Spleen (tissue), 11 donors: Measurements from ENCODE around the gene GMEB1. TPM values are rescaled to one million over a fixed set of nuclear protein-coding genes. Genes with fewer than 3 reads are reported as not detected.
A peak's percentile ranks its signal among the peaks of the same experiment; 100 is the strongest.

Experiments used
- DNase-seq: peaks from one replicate; pipeline ENCODE4 v3.0.0-alpha.2; 2020
- H3K27ac ChIP-seq, 8 donors: fragments of 200-600 bp; sonication (generic) in 7 of 8; 1 replicate in 4 of 8; 2 replicates in 4 of 8; pipeline versions ENCODE4 v1.5.0 to v1.8.0; 2016 to 2021; ENCODE audit warnings: inconsistent platforms in 4 of 8, mild to moderate bottlenecking in 4 of 8, moderate library complexity in 1 of 8
- H3K27me3 ChIP-seq, 7 donors: fragments of 200-600 bp; sonication (generic) in 6 of 7; replicated peaks in 1 of 7; 1 replicate in 4 of 7; 2 replicates in 3 of 7; pipeline versions ENCODE4 v1.5.0 to v1.8.0; 2016 to 2021; ENCODE audit warnings: inconsistent platforms in 3 of 7, mild to moderate bottlenecking in 1 of 7
- H3K36me3 ChIP-seq, 6 donors: fragments of 200-600 bp; sonication (generic) in 5 of 6; 1 replicate in 4 of 6; 2 replicates in 2 of 6; pipeline versions ENCODE4 v1.5.0 to v1.8.0; 2016 to 2021; ENCODE audit warnings: inconsistent platforms in 2 of 6
- H3K4me1 ChIP-seq, 6 donors: fragments of 200-600 bp; sonication (generic) in 5 of 6; 1 replicate in 3 of 6; 2 replicates in 3 of 6; pipeline versions ENCODE4 v1.5.0 to v1.8.0; 2016 to 2021; ENCODE audit warnings: inconsistent platforms in 3 of 6
- H3K4me3 ChIP-seq, 8 donors: fragments of 200-600 bp; sonication (generic) in 7 of 8; 1 replicate in 4 of 8; 2 replicates in 4 of 8; pipeline versions ENCODE4 v1.5.0 to v1.8.0; 2016 to 2021; ENCODE audit warnings: inconsistent platforms in 4 of 8, mild to moderate bottlenecking in 4 of 8, moderate library complexity in 2 of 8
- H3K9me3 ChIP-seq, 8 donors: fragments of 200-600 bp; sonication (generic) in 7 of 8; 1 replicate in 4 of 8; 2 replicates in 4 of 8; pipeline versions ENCODE4 v1.5.0 to v1.8.0; 2016 to 2021; ENCODE audit warnings: inconsistent platforms in 4 of 8
- CTCF ChIP-seq, 11 experiments: fragments of 200-600 bp in 7 of 11; fragments of 450-650 bp in 4 of 11; sonication (generic) in 4 of 11; IDR thresholded peaks in 8 of 11; conservative IDR thresholded peaks in 3 of 11; 1 replicate in 7 of 11; 2 replicates in 4 of 11; pipeline versions ENCODE4 v1.4.0 to v1.8.0; 2016 to 2021; ENCODE audit warnings: antibody characterized with exemption in 11 of 11, inconsistent platforms in 4 of 11, mild to moderate bottlenecking in 1 of 11
- POLR2A ChIP-seq, 3 donors: fragments of 450-650 bp; IDR thresholded peaks; one replicate each; pipeline ENCODE4 v1.5.1; 2017; ENCODE audit warnings: antibody characterized with exemption in 3 of 3, mild to moderate bottlenecking in 1 of 3
- POLR2AphosphoS5 ChIP-seq, 3 donors: sonication (generic); formaldehyde crosslinking; IDR thresholded peaks; one replicate each; pipeline ENCODE4 v1.5.1; 2017; ENCODE audit warnings: antibody characterized with exemption in 3 of 3
- WGBS, 5 donors: extraction: QIAGEN DNeasy Blood & Tissue Kit in 3 of 5; methylation state at CpG; one replicate each; pipeline versions ENCODE4 v1.1.5 to v1.1.7; 2013 to 2018; 5-methylcytosine and 5-hydroxymethylcytosine counted together
- intact Hi-C: fragments of 100-400 bp; cut with DNase I; formaldehyde crosslinking; loops from one replicate; pipeline ENCODE4 v1.15.0; 2023; ENCODE audit warnings: low total_unique reads
- polyA plus RNA-seq, 3 donors: library from polyadenylated mRNA; stranded (reverse); fragments of 200-250 nt; gene quantifications; one replicate each; pipeline ENCODE4 v1.2.1, GENCODE V29; 2013
- total RNA-seq, 7 donors: library from RNA; depleted of rRNA in 3 of 7; stranded (reverse); fragments of >200 nt in 3 of 7; fragmentation: NEBNext Ultra II Directional in 4 of 7; extraction: Animal tissue kit (Norgen Biotek cat#: 25700) in 4 of 7; gene quantifications; one replicate each; pipeline versions ENCODE4 v1.1.0 to v1.2.1, GENCODE V29; 2016 to 2021
- donor health status: healthy with polysubstance abuse.
- donor health status: DM: no; HTN: no; CAD: no; lungs with moderate emphysema.
- donor health status: DM: no; HTN: no; CAD: no.
- donor health status: Bipolar disorder and iron deficiency.
- donor health status: healthy.
- donor health status: DM: no; HTN: no; CAD: no.
- donor health status: DM: yes; HTN: yes; CAD: no.

Gene GMEB1
- total and polyA plus RNA-seq, 10 donors = 3.6 to 20.6 (median 16.4) TPM

- Histone ChIP-seq H3K4me1 (peaks cover 43 to 97% (median 78%) of the 10 kb centered on the region in 6 donors), H3K27me3 (no peaks in the 10 kb centered on the region), H3K36me3 (peaks cover 0 to 92% (median 4%) of the 10 kb centered on the region in 6 donors), H3K9me3 (no peaks in the 10 kb centered on the region), H3K27ac (peak overlapping the region in 1 of 8 donors; percentile 7), H3K4me3 (no peak overlapping the region)
- TF ChIP-seq POLR2A (IDR thresholded peaks at IDR 0.05) (no peak), CTCF (IDR thresholded peaks at IDR 0.05 in 8 of 11, conservative IDR thresholded peaks at IDR 0.05 in 3 of 11) (no peak), POLR2AphosphoS5 (IDR thresholded peaks at IDR 0.05) (no peak)
- intact Hi-C loops = no loop called here
- no peak for DNase-seq
- 81 to 94% (median 87%) methylated on average over 1 of the region's 1 CpG for WGBS, 5 donors
These were observed 87.1 kb downstream of the GMEB1 start for GRCh38 chr1:28755701-28756100.

- Histone ChIP-seq H3K36me3 (peaks cover 0 to 95% (median 9%) of the 10 kb centered on the region in 6 donors), H3K27me3 (no peaks in the 10 kb centered on the region), H3K9me3 (no peaks in the 10 kb centered on the region), H3K27ac (no peak overlapping the region), H3K4me3 (no peak overlapping the region), H3K4me1 (peaks cover 32 to 97% (median 70%) of the 10 kb centered on the region in 6 donors)
- no peak for DNase-seq
- peak in 1 of 11 experiments; percentile 7 for TF ChIP-seq CTCF (IDR thresholded peaks at IDR 0.05 in 8 of 11, conservative IDR thresholded peaks at IDR 0.05 in 3 of 11)
- no peak for TF ChIP-seq POLR2AphosphoS5 (IDR thresholded peaks at IDR 0.05)
- WGBS, 5 donors = 53 to 59% (median 57%) methylated on average over 5 of the region's 5 CpGs
- intact Hi-C loops = no loop called here
These were observed 88.3 kb downstream of the GMEB1 start for GRCh38 chr1:28756846-28757245.

- TF ChIP-seq POLR2AphosphoS5 (IDR thresholded peaks at IDR 0.05) = no peak
- Histone ChIP-seq H3K9me3 (no peaks in the 10 kb centered on the region), H3K4me3 (no peak overlapping the region), H3K27ac (no peak overlapping the region), H3K4me1 (peaks cover 25 to 96% (median 65%) of the 10 kb centered on the region in 6 donors), H3K36me3 (peaks cover 0 to 92% (median 7%) of the 10 kb centered on the region in 6 donors), H3K27me3 (no peaks in the 10 kb centered on the region)
- intact Hi-C loops = no loop called here
- 82 to 88% (median 86%) methylated on average over 4 of the region's 4 CpGs for WGBS, 5 donors
- DNase-seq = no peak
These were observed 89.8 kb downstream of the GMEB1 start for GRCh38 chr1:28758420-28758819.

- intact Hi-C loops = no loop called here
- TF ChIP-seq POLR2A (IDR thresholded peaks at IDR 0.05) (no peak), CTCF (IDR thresholded peaks at IDR 0.05 in 8 of 11, conservative IDR thresholded peaks at IDR 0.05 in 3 of 11) (no peak), POLR2AphosphoS5 (IDR thresholded peaks at IDR 0.05) (no peak)
- whole genome bisulfite sequencing, 5 donors = 94 to 99% (median 98%) methylated on average over 3 of the region's 3 CpGs
These were observed 90.7 kb downstream of the GMEB1 start for GRCh38 chr1:28759257-28759656.

GRCh38 chr1:28761189-28761588 is 92.6 kb downstream of the GMEB1 start:
- H3K9me3 ChIP-seq = no peaks in the 10 kb centered on the region
- H3K27ac ChIP-seq = no peak overlapping the region
- no peak overlapping the region for H3K4me3 ChIP-seq
- 95 to 99% (median 97%) methylated on average over 5 of the region's 5 CpGs for WGBS, 5 donors
- no peak for DNase-seq
- peaks cover 11 to 94% (median 43%) of the 10 kb centered on the region in 6 donors for H3K4me1 ChIP-seq
- H3K36me3 ChIP-seq = peaks cover 0 to 93% (median 14%) of the 10 kb centered on the region in 6 donors
- H3K27me3 ChIP-seq = no peaks in the 10 kb centered on the region
- intact Hi-C loops = no loop called here
- TF ChIP-seq POLR2A (IDR thresholded peaks at IDR 0.05) = no peak
- no peak for TF ChIP-seq CTCF (IDR thresholded peaks at IDR 0.05 in 8 of 11, conservative IDR thresholded peaks at IDR 0.05 in 3 of 11)
- TF ChIP-seq POLR2AphosphoS5 (IDR thresholded peaks at IDR 0.05) = no peak

More at GRCh38 chr1:28759257-28759656, 90.7 kb downstream of the GMEB1 start:
- DNase-seq = no peak
- H3K27me3 ChIP-seq = no peaks in the 10 kb centered on the region
- peaks cover 0 to 91% (median 7%) of the 10 kb centered on the region in 6 donors for H3K36me3 ChIP-seq
- no peaks in the 10 kb centered on the region for H3K9me3 ChIP-seq
- no peak overlapping the region for H3K27ac ChIP-seq
- H3K4me1 ChIP-seq = peaks cover 25 to 94% (median 58%) of the 10 kb centered on the region in 6 donors
- H3K4me3 ChIP-seq = no peak overlapping the region
